CD14-positive monocyte (primary cell): Measurements from ENCODE around the gene PROK2. TPM values are rescaled to one million over a fixed set of nuclear protein-coding genes. Genes with fewer than 3 reads are reported as not detected.
A peak's percentile ranks its signal among the peaks of the same experiment; 100 is the strongest.

Source experiments
- DNase-seq, 3 donors: peaks; one replicate each; pipeline ENCODE4 v3.0.0-alpha.2; 2011 to 2022
- H2AFZ ChIP-seq: 2 replicates; pipeline ENCODE4 v1.6.0; 2012; ENCODE audit warnings: mild to moderate bottlenecking, low read depth, low read length, inconsistent platforms; ENCODE audit not compliant: insufficient read depth, poor library complexity, severe bottlenecking
- H3K27ac ChIP-seq, 2 donors: 1 replicate in 1 of 2; 2 replicates in 1 of 2; pipeline ENCODE4 v1.5.1; 2012 to 2013; ENCODE audit warnings: low read length in 2 of 2, control low read depth in 1 of 2, inconsistent platforms in 1 of 2, low read depth in 1 of 2, mild to moderate bottlenecking in 1 of 2
- H3K27me3 ChIP-seq, 2 donors: one replicate each; pipeline versions ENCODE4 v1.6.0 to v1.6.1; 2011 to 2013; ENCODE audit warnings: low read length in 2 of 2; ENCODE audit not compliant: control insufficient read depth in 2 of 2, insufficient read depth in 2 of 2
- H3K36me3 ChIP-seq, 2 donors: replicated peaks in 1 of 2; 1 replicate in 1 of 2; 2 replicates in 1 of 2; pipeline versions ENCODE4 v1.5.1 to v1.6.1; 2012 to 2013; ENCODE audit warnings: low read length in 2 of 2, control low read depth in 1 of 2, inconsistent platforms in 1 of 2, mild to moderate bottlenecking in 1 of 2; ENCODE audit not compliant: insufficient read depth in 2 of 2, control insufficient read depth in 1 of 2
- H3K4me1 ChIP-seq, 2 donors: 1 replicate in 1 of 2; 2 replicates in 1 of 2; pipeline versions ENCODE4 v1.5.1 to v1.6.1; 2012 to 2013; ENCODE audit warnings: low read length in 2 of 2, control low read depth in 1 of 2, inconsistent platforms in 1 of 2, mild to moderate bottlenecking in 1 of 2, moderate library complexity in 1 of 2; ENCODE audit not compliant: insufficient read depth in 2 of 2, control insufficient read depth in 1 of 2
- H3K4me2 ChIP-seq: replicated peaks from 2 replicates; pipeline ENCODE3; 2012; ENCODE audit warnings: low read length, moderate library complexity, mild to moderate bottlenecking; ENCODE audit not compliant: poor library complexity, severe bottlenecking; ENCODE audit errors: extremely low read depth
- H3K4me3 ChIP-seq, 3 experiments: fragments of 200-600 bp in 1 of 3; sonication (generic) in 1 of 3; replicated peaks in 1 of 3; 1 replicate in 2 of 3; 2 replicates in 1 of 3; pipeline ENCODE4 v1.5.1; 2011 to 2013; ENCODE audit warnings: low read length in 3 of 3, mild to moderate bottlenecking in 3 of 3, control low read depth in 2 of 3, low read depth in 2 of 3, inconsistent platforms in 1 of 3, moderate library complexity in 1 of 3
- H3K79me2 ChIP-seq: 2 replicates; pipeline ENCODE4 v1.6.0; 2012; ENCODE audit warnings: mild to moderate bottlenecking, control low read depth, inconsistent platforms, low read length, moderate library complexity; ENCODE audit not compliant: insufficient read depth
- H3K9ac ChIP-seq: 2 replicates; pipeline ENCODE4 v1.6.0; 2017; ENCODE audit warnings: low read length, mild to moderate bottlenecking; ENCODE audit not compliant: insufficient read depth, poor library complexity, severe bottlenecking
- H3K9me3 ChIP-seq, 2 donors: replicated peaks in 1 of 2; 1 replicate in 1 of 2; 2 replicates in 1 of 2; pipeline versions ENCODE4 v1.5.1 to v1.6.1; 2012 to 2013; ENCODE audit warnings: low read length in 2 of 2, control low read depth in 1 of 2; ENCODE audit not compliant: control insufficient read depth in 1 of 2, insufficient read depth in 1 of 2
- H4K20me1 ChIP-seq: 2 replicates; pipeline ENCODE4 v1.6.0; 2012; ENCODE audit warnings: mild to moderate bottlenecking, low read length, control low read depth, moderate library complexity; ENCODE audit not compliant: insufficient read depth
- H3K27ac Mint-ChIP-seq, 7 donors: one replicate each; pipeline ENCODE4 v1.8.0; 2020; ENCODE audit warnings: mild to moderate bottlenecking in 7 of 7, mixed read lengths in 7 of 7, moderate library complexity in 6 of 7, inconsistent platforms in 2 of 7
- H3K27me3 Mint-ChIP-seq, 3 donors: one replicate each; pipeline ENCODE4 v1.8.0; 2021 to 2022; ENCODE audit warnings: low read depth in 3 of 3, mild to moderate bottlenecking in 3 of 3, mixed read lengths in 3 of 3, moderate library complexity in 3 of 3, inconsistent platforms in 1 of 3
- H3K36me3 Mint-ChIP-seq, 2 donors: one replicate each; pipeline ENCODE4 v1.8.0; 2020; ENCODE audit warnings: mixed read lengths in 2 of 2, inconsistent platforms in 1 of 2, mild to moderate bottlenecking in 1 of 2
- H3K4me1 Mint-ChIP-seq: one replicate; pipeline ENCODE4 v1.8.0; 2020; ENCODE audit warnings: mild to moderate bottlenecking, mixed read lengths
- H3K4me3 Mint-ChIP-seq, 2 donors: one replicate each; pipeline ENCODE4 v1.8.0; 2020; ENCODE audit warnings: mild to moderate bottlenecking in 2 of 2, mixed read lengths in 2 of 2, moderate library complexity in 1 of 2
- H3K9me3 Mint-ChIP-seq, 7 donors: one replicate each; pipeline ENCODE4 v1.8.0; 2020 to 2022; ENCODE audit warnings: mixed read lengths in 7 of 7, mild to moderate bottlenecking in 6 of 7, moderate library complexity in 6 of 7, inconsistent platforms in 2 of 7
- WGBS: methylation state at CpG from one replicate; pipeline ENCODE4 v1.1.5; 2013; ENCODE audit warnings: missing lambda C conversion rate; ENCODE audit not compliant: insufficient coverage; 5-methylcytosine and 5-hydroxymethylcytosine counted together
- intact Hi-C, 2 donors: fragments of 100-400 bp; cut with micrococcal nuclease; formaldehyde crosslinking; loops; one replicate each; pipeline versions ENCODE4 v1.15.0 to v1.15.1; 2023
- polyA plus RNA-seq, 3 donors: library from polyadenylated mRNA; depleted of rRNA in 1 of 3; unstranded in 2 of 3; stranded (reverse) in 1 of 3; fragments of 300-500 nt in 2 of 3; fragments of >200 nt in 1 of 3; fragmentation: Illumina TruSeq in 2 of 3; gene quantifications; 1 replicate in 2 of 3; 2 replicates in 1 of 3; pipeline ENCODE4 v1.2.3, GENCODE V29; 2012 to 2021
- TF ChIP-seq, protein P1 (sequence below): fragments of 200-600 bp; IDR thresholded peaks from one replicate; pipeline ENCODE4 v1.8.0; 2022; ENCODE audit warnings: antibody characterized with exemption, mild to moderate bottlenecking

Gene PROK2
- polyA plus RNA-seq, 3 donors = 25.4 to 81.7 (median 37.8) TPM

DNA sequence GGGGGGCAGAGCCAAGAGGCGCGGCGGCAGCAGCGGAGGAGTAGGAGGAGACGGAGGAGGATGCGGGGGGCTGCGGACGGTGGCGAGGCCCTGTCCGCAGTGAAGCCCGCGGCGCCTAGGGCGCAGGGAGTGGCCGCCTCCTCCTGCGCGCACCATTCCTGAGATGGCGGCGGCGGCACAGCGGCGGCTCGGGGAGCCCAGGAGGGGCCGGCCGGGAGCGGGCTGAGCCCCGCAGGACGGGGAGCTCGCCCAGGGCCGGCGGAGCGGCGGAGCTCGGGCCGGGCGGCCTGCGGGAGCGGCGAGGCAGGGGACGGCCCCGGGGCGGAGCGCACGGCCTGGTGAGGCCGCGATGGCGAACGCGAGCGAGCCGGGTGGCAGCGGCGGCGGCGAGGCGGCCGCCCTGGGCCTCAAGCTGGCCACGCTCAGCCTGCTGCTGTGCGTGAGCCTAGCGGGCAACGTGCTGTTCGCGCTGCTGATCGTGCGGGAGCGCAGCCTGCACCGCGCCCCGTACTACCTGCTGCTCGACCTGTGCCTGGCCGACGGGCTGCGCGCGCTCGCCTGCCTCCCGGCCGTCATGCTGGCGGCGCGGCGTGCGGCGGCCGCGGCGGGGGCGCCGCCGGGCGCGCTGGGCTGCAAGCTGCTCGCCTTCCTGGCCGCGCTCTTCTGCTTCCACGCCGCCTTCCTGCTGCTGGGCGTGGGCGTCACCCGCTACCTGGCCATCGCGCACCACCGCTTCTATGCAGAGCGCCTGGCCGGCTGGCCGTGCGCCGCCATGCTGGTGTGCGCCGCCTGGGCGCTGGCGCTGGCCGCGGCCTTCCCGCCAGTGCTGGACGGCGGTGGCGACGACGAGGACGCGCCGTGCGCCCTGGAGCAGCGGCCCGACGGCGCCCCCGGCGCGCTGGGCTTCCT lies 31.0 kb downstream of the PROK2 start, which contains the start of gene GPR27:
GPR27 (plus strand) TSS at position 155 of the 909 bp plus-strand sequence; CDS start at position 350, 195 bp downstream.
- Histone ChIP-seq H3K4me3 (peak within 1 kb of the TSS; percentile 37 to 90 (median 83)), H3K27me3 (peaks cover 5 to 42% of the 10 kb centered on the region in 2 donors), H3K27ac (peak within 1 kb of the TSS in 1 of 2 donors; percentile 79), H3K4me2 (peak within 1 kb of the TSS; percentile 90), H3K9me3 (no peaks in the 10 kb centered on the region), H3K4me1 (peaks cover 18 to 35% of the 10 kb centered on the region in 2 donors), H3K36me3 (no peaks in the 10 kb centered on the region), H2AFZ (peak within 1 kb of the TSS; percentile 91), H3K79me2 (peaks cover 49% of the 10 kb centered on the region), H3K9ac (peak within 1 kb of the TSS; percentile 71), H4K20me1 (no peaks in the 10 kb centered on the region)
- WGBS = under 1% methylated on average over 131 of the region's 131 CpGs
- peak within 1 kb of the TSS in 4 of 7 donors; percentile 15 to 65 (median 43) for H3K27ac Mint-ChIP-seq
- intact Hi-C loops = no loop called here
- H3K4me1 Mint-ChIP-seq = peaks cover 44% of the 10 kb centered on the region
- DNase-seq = peak; percentile 10 to 24 (median 22)
- peaks cover 16 to 21% of the 10 kb centered on the region in 2 donors for H3K36me3 Mint-ChIP-seq
- H3K4me3 Mint-ChIP-seq = peak within 1 kb of the TSS; percentile 87 to 91
- H3K9me3 Mint-ChIP-seq = peaks cover 0 to 4% (median 0%) of the 10 kb centered on the region in 7 donors
- peaks cover 20 to 28% (median 24%) of the 10 kb centered on the region in 3 donors for H3K27me3 Mint-ChIP-seq
- TF ChIP-seq, protein P1, sequence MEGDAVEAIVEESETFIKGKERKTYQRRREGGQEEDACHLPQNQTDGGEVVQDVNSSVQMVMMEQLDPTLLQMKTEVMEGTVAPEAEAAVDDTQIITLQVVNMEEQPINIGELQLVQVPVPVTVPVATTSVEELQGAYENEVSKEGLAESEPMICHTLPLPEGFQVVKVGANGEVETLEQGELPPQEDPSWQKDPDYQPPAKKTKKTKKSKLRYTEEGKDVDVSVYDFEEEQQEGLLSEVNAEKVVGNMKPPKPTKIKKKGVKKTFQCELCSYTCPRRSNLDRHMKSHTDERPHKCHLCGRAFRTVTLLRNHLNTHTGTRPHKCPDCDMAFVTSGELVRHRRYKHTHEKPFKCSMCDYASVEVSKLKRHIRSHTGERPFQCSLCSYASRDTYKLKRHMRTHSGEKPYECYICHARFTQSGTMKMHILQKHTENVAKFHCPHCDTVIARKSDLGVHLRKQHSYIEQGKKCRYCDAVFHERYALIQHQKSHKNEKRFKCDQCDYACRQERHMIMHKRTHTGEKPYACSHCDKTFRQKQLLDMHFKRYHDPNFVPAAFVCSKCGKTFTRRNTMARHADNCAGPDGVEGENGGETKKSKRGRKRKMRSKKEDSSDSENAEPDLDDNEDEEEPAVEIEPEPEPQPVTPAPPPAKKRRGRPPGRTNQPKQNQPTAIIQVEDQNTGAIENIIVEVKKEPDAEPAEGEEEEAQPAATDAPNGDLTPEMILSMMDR = no peak

DNA sequence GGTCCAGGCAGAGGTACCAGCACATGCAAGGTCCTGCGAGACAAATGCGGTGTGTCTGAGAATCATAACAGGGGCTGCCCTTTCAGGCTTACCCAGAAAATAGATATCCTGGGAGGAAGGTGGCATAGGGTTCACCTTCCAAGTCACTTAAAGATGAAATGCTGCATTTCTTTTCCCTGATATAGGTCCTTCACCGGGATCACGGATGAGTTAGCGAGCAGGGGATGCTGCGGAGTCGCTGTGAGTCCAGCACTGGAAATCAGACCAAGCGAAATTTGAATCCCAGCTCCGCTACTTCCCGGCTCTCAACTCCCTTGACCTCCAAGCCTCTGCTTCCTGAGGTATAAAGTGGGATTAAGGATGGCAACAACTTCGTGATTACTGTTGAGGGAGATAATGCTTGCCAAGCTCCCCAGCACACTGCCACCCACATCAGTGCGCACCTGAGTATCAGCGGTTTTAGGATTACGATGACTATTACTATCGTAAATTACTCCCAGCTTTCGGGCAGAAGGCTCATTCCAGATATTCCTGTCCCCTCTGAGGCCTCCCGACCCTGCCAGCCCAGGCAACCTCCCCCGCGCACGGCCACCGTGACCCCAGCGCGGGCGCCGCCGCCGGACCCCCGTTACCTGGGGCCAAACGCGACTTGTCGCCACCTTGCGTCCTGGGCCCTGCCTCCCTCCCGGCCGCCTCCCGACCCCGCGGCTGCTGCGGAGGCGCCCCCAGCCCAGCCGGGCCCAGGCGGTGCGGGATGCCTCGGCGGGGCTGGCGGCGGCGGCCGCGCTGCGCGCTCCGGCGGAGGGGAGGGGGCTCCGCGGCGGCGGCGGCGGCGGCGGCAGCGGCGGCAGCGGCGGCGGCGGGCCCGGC lies 31.9 kb downstream of the PROK2 start:
- H3K4me3 ChIP-seq = peak overlapping the region; percentile 35 to 90 (median 83)
- intact Hi-C loops = no loop called here
- H3K9ac ChIP-seq = peak overlapping the region; percentile 61
- peaks cover 5 to 42% of the 10 kb centered on the region in 2 donors for H3K27me3 ChIP-seq
- H3K27ac ChIP-seq = peak overlapping the region in 1 of 2 donors; percentile 63
- peak overlapping the region; percentile 91 for H2AFZ ChIP-seq
- H3K4me2 ChIP-seq = peak overlapping the region; percentile 90
- H3K4me3 Mint-ChIP-seq = peak overlapping the region; percentile 79 to 87
- H3K4me1 ChIP-seq = peaks cover 17 to 32% of the 10 kb centered on the region in 2 donors
- H3K36me3 Mint-ChIP-seq = peaks cover 18 to 24% of the 10 kb centered on the region in 2 donors
- H3K36me3 ChIP-seq = no peaks in the 10 kb centered on the region
- peaks cover 20 to 25% (median 24%) of the 10 kb centered on the region in 3 donors for H3K27me3 Mint-ChIP-seq
- H3K9me3 Mint-ChIP-seq = peaks cover 0 to 4% (median 0%) of the 10 kb centered on the region in 7 donors
- WGBS = 5% methylated on average over 61 of the region's 68 CpGs
- peak overlapping the region in 3 of 7 donors; percentile 15 to 65 (median 24) for H3K27ac Mint-ChIP-seq
- DNase-seq = no peak
- peaks cover 49% of the 10 kb centered on the region for H3K79me2 ChIP-seq
- TF ChIP-seq, protein P1 = no peak
- no peaks in the 10 kb centered on the region for H4K20me1 ChIP-seq
- no peaks in the 10 kb centered on the region for H3K9me3 ChIP-seq
- H3K4me1 Mint-ChIP-seq = peaks cover 43% of the 10 kb centered on the region
